Measurements from ENCODE around the gene TIMP4.

The TIMP4 gene

DNA sequence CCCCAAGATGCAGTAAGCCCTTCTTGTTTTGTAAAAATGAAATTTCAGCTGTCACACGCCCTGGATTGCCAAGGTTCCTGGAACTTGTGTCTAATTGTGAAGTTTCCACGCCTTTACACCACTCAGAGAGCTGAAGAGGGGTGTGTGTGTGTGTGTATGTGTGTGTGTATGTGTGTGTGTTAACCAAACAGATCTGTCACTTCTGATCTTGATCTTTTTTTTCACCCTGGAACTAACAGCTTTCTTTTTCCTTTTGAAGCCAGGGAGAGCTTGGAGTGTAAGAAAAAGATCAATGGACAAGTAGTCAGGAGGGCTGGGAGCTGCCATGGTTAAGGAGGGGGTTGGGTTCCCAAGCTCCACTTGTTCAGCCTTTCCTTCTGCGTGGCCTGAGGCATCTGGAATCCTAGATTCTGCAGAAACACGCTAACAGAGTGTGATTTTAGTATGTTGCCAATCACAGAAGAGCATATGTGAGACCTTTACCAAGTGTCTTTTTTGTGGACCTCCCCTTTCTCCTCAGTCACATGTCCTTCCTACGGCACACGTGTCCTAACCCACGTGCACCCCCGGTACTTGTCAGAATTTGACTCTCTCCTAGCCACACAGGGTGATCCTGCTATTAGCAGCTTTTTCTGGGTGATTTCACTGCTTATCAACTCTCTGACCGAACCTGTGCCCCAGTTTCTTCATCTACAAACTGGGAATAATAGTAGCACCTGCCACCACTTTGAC is 11.5 kb downstream of the TIMP4 start:
- no peak for DNase-seq (ENCODE audit: low read depth)

DNA sequence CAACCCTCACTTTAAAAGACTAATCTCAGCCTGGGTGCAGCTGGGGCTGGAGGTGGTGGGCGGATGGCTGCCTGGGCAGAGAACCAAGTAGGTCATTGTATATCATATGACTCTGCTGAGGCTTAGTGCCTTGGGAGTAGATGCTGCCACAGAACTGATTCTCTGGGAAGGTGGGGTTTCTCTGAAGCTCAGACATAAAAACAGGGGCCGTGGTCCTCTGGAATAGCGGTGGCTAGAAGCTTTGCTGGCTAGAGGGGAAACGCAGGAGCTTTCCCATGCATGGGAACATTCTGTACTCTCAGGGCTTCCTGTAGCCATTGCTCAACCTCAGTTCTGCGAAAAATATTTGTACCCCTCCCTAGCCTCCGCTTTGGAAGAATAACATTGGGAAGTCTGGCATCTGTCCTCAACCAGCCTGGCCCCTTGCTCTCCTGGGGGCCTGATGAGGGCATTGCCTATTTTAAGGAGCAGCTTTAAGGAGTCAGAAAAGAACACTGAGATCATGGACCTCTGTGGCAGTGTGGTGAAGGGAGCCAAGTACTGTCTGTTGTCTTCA is 14.7 kb downstream of the TIMP4 start:
- DNase-seq (ENCODE audit: low read depth) = peak; percentile 55

- no peak for DNase-seq (ENCODE audit: low read depth)
Measured at GRCh38 chr3:12142476-12142875, 16.2 kb downstream of the TIMP4 start.

DNA sequence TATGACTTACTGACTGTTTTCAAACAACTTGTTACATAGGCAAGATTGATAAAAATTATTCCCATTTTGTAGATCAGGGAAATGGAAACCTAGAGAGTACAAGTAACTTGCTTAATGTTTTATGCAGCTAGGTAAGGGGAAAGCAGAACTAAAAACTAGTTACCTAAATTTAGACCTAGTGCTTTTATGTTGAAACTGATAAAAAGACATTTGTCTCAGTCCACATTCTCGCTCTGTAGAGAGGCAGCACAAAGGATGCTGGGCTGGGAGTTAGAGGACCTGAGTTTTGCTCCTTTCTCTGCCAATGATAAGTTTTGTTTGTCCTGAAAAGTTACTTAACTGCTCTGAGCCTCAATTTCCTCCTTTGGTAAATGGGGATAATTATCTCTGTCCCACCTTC is 17.4 kb downstream of the TIMP4 start:
- no peak for DNase-seq (ENCODE audit: low read depth)

GRCh38 chr3:12139111-12139511 is 19.6 kb downstream of the TIMP4 start:
- DNase-seq (ENCODE audit: low read depth) = peak; percentile 38

DNA sequence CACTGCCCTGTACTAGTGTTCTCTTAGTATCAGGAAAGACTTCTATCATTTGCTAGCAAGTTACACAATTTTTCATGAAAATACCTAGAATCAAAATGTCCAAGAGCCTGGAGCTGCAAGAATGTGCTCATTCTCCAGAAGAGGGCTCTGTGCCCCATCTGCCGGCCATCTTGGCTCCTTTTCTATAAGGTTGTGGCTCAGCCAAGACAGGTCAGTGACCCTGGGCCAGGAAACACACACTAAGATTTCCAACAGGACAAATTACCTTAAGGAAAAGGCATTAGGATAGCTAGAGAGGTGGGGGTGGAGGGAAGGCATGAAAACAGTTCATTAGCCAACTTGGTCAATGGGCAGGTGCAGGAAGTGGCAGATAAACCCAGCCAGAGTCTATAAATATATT is 20.7 kb downstream of the TIMP4 start:
- no peak for DNase-seq (ENCODE audit: low read depth)

DNA sequence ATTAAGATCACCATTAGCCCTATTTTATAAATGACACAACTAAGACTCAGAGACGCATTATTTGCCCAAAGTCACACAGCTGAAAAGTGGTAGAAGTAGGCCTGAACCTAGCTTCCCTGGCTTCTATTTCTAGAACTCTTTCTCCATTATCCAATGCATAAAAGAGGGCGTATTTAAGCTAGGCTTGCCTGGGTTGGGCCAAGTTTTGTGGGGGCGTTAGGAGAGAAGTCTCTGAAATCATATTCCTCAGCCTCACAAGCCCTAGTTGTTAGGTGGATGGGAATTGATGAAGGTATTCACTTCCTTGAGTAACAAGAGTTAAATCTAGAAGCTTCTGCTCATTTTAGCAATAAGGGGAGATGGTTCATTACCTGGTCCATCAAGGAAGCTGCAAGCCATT is 22.3 kb downstream of the TIMP4 start:
- DNase-seq (ENCODE audit: low read depth) = no peak

GRCh38 chr3:12135029-12135657 is 23.6 kb downstream of the TIMP4 start:
- peak; percentile 30 for DNase-seq (ENCODE audit: low read depth)

DNA sequence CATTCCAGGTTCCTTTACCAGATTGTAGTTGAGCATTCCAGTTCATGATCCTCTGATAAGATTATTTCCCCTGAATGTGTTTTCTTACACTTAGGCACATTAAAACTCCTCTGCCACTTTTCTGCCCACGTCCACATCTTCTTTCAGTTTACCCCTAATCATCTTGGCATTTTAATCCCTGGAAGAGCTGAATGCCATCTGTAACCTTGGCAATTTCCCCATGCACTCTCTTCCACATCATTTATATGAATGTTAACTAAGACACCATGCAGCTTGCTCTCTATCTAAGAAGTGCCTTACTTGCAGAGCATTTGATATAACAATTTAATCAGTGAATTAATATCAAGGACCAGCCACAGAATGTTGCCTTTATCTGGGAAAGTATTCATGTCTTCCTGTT is 25.8 kb downstream of the TIMP4 start:
- no peak for DNase-seq (ENCODE audit: low read depth)

GRCh38 chr3:12131351-12132090 is 27.2 kb downstream of the TIMP4 start:
- DNase-seq (ENCODE audit: low read depth) = no peak

- no peak for DNase-seq (ENCODE audit: low read depth)
Measured at GRCh38 chr3:12127391-12127790, 31.3 kb downstream of the TIMP4 start.

- no peak for DNase-seq (ENCODE audit: low read depth)
Measured at GRCh38 chr3:12125772-12126171, 32.9 kb downstream of the TIMP4 start.

DNA sequence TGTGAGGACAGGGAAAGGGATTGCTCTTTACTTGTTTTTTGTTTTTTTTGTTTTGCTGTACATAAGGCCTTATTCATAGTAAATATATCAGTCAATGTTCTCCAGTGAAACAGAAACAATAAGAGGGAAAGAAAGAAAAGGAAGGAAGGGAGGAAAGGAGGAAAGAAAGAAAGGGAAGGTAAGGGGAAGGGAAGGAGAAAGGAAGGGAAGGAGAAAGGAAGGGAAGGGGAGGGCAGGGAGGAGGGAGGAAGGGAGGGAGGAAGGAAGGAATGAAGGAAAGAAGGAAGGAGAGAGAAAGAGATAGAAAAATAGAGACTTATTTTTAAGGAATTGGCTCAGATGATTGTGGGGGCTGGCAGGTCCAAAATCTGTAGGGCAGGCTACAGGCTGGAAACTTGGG is 37.2 kb downstream of the TIMP4 start:
- DNase-seq (ENCODE audit: low read depth) = no peak

DNA sequence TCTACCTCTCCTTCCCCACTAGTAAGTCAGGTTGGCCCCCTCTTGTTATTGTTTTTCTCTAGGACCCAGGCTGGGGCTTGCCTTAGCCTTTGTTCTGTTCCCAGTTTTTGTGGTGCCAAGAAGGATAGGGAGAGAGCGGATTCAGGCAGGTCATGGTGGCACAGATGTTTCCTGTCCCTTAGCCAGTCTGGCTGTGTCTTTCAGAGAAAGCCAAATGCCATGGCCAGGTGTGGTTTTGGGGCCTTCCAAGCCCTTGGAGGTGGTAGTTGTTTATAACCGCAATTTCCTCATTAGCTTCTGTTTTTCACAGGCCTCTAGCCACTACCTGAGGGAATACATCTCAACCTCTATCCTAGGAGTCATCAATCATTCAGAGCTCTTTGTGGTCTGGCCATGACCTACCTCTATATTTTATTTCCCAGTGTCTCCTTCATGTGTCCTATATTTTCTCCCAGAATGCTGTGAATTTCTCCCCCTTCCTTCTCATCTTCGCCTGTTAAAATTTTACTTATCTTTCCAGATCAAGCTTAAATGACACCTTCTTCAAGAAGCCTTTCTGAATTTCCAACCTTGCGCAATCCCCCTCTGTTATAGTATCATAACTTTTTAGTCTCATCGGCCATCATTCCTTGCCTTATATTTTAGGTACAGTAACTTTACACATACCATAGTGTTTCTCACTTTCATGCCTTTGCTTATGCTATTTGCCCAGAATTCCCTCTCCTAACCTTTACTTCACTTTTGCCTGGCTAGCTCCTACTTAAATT is 38.2 kb downstream of the TIMP4 start:
- no peak for DNase-seq (ENCODE audit: low read depth)

DNA sequence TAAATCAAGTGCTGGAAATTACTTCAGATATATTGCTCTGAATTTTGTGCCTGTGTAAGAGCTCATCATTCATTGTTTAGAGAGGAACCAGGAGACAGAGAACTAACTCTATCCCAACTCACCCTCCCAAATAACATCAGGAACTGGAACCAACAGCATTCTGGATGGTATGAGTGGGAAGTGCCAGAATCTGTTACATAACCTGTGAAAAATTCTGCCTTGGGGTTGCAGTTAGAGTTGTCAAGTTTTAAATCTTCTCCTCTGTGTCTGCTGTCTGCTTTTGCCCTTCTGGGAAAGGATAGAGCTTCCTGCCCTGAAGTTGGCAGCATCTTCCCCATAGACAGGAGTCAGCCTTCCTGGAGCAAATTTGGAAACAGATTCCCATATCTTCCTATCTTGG is 41.2 kb downstream of the TIMP4 start:
- no peak for DNase-seq (ENCODE audit: low read depth)

DNA sequence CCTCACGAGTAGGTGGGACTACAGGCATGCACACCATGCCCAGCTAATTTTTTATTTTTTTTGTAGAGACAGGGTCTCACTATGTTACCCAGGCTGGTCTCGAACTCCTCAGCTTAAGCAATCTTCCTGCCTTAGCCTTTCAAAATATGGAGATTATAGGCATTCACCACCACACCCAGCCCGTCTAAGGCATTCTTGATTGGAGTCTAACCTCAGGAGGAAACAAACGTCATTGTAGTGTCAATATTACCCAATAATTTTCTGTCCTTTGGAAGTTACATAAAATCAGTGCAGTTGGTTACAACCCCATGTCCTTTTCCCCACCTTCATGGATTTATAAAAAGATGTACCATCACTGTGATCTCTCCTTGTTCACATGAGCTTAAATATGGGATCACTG is 41.8 kb downstream of the TIMP4 start:
- no peak for DNase-seq (ENCODE audit: low read depth)

DNA sequence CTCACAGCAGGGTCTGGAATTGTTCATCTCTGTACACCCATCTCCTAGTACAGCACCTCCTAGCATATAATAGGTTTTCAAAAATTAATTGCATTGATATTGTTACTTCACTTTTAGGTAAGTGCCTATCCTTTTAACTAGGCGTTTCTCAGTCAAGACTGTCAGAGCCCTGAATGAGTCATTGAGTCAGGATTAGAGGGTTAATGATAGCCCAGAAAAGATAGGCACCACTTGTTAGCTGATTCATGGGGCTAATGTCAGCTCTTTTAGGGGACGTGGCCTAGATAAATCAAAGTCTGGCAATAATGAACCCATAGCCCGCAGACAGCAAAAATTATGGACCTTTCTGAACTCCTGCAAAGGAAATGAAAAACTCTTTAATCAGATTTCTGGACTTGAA is 42.9 kb downstream of the TIMP4 start:
- DNase-seq (ENCODE audit: low read depth) = no peak

GRCh38 chr3:12115104-12115503 is 43.6 kb downstream of the TIMP4 start:
- DNase-seq (ENCODE audit: low read depth) = no peak

- no peak for DNase-seq (ENCODE audit: low read depth)
Measured at GRCh38 chr3:12114251-12114650, 44.5 kb downstream of the TIMP4 start.

DNA sequence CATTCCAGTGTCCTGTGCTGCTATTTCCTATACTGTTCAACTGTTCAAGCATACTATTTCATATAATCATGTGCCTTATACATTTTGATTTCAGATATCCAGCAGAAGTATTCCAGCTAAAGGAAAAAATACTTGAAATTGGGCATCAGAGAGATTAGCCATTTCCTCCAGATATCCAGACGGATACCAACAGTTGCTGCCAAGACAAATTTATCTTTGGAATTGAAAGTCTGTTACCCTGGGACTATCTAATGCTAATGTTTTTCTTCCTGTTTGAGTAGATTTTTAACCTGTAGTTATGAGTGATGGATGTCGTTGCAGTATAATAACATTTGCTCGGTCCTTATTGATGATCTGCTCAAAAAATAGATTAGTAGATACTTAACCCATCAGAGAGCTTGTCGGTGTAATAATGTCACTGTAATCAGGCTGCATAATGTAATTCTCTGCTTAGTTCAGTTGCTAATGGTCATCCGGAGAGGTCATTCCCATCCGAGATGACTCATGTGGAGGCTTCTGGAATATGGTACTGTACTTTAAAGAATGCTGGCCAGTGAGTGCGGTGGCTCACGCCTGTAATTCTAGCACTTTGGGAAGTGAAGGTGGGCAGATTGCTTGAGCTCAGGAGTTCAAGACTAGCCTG is 51.5 kb downstream of the TIMP4 start:
- DNase-seq (ENCODE audit: low read depth) = no peak

All from non-pigmented ciliary epithelial cell (primary cell).